Endothelial cell of umbilical vein (primary cell): ENCODE measurements around the gene SAMD11.

Experiments used
- CTCF ChIP-seq, 2 donors: IDR thresholded peaks; 1 replicate in 1 of 2; 2 replicates in 1 of 2; pipeline ENCODE4 v1.5.1; 2011; ENCODE audit warnings: low read length in 2 of 2, mild to moderate bottlenecking in 2 of 2, moderate library complexity in 2 of 2, control low read depth in 1 of 2, inconsistent platforms in 1 of 2, low read depth in 1 of 2; ENCODE audit not compliant: insufficient read depth in 1 of 2; ENCODE audit errors: extremely low read depth in 1 of 2
- EZH2 ChIP-seq: IDR thresholded peaks from 2 replicates; pipeline ENCODE4 v1.6.1; 2012; ENCODE audit warnings: borderline replicate concordance, low read depth, mild to moderate bottlenecking, moderate library complexity, low read length, inconsistent platforms; ENCODE audit not compliant: severe bottlenecking
- JUN ChIP-seq: IDR thresholded peaks from 2 replicates; pipeline ENCODE4 v1.6.1; 2011; ENCODE audit warnings: borderline replicate concordance, low read depth; ENCODE audit not compliant: insufficient read length, insufficient read depth
- MAX ChIP-seq: IDR thresholded peaks from 2 replicates; pipeline ENCODE4 v1.6.1; 2011; ENCODE audit not compliant: insufficient read depth, insufficient read length
- POLR2A ChIP-seq: IDR thresholded peaks from 2 replicates; pipeline ENCODE4 v1.6.1; 2012; ENCODE audit warnings: low read depth, mild to moderate bottlenecking, control low read depth, low read length
- POLR2AphosphoS5 ChIP-seq: IDR thresholded peaks from 2 replicates; pipeline ENCODE4 v1.6.1; 2012; ENCODE audit warnings: low read depth, mild to moderate bottlenecking, control low read depth, low read length, moderate library complexity; ENCODE audit not compliant: insufficient read depth

GRCh38 chr1:888297-888696 lies 35.4 kb upstream of the SAMD11 start:
- TF ChIP-seq POLR2AphosphoS5 (no peak), CTCF (IDR thresholded peaks at IDR 0.05; ENCODE audit: extremely low read depth in 1 of 2, insufficient read depth in 1 of 2, low read depth in 1 of 2, low read length in 2 of 2) (no peak), EZH2 (no peak), JUN (no peak), POLR2A (no peak), MAX (no peak)
